Smooth muscle cell of the brain vasculature (primary cell): Measurements from ENCODE around the gene MIEF1.
"Not testable (repeated sequence)": the region's sequence is repeated elsewhere in the genome, so short reads cannot be mapped to it uniquely, and the experiment has no call there.

Source experiments
- DNase-seq: peaks from one replicate; pipeline ENCODE4 v3.0.0-alpha.2; 2012; ENCODE audit warnings: low read depth, low spot score

MIEF1 gene

GRCh38 chr22:39512026-39512425 is 9.9 kb downstream of the MIEF1 start:
- DNase-seq = no peak

DNA sequence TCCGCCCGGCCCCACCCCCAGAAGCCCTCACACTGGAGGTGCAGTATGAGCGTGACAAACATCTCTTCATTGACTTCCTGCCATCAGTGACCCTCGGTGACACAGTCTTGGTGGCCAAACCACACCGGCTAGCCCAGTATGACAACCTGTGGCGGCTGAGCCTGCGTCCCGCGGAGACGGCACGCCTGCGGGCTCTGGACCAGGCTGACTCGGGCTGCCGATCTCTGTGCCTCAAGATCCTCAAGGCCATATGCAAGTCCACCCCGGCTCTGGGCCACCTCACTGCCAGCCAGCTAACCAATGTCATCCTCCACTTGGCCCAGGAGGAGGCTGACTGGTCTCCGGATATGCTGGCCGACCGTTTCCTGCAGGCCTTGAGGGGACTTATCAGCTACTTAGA is 11.7 kb downstream of the MIEF1 start:
- DNase-seq = no peak

DNA sequence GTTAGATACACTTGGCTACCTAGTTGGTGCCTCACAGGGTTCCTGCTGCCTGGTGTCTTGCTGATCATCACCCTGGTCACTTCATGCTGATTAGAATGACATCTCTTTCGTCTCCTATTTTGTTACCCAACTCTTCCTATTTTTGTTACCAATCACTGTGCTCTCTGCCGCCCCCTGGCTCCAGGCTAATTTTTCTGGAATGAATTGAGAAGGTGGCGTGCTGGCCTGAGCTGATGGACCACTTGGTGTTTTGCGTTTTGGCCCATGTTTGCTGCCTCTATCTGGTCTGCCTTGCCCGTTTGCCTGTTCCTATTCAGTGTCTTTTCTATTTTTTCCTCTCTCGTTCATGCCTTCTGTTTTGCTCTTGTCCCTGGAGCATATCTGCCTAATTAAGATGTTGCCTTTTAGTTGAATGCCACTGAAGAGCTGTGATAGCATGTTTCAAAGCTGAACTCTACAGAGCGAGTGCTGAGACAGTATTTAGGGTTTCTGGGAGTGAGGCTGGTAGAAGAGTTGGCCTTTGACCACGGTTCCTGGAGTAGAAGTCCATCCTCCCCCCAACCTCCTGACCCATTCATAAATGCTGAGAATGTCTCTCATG is 12.4 kb downstream of the MIEF1 start:
- DNase-seq = no peak

GRCh38 chr22:39515266-39516050 is 13.4 kb downstream of the MIEF1 start:
- DNase-seq = no peak

GRCh38 chr22:39517470-39517869 is 15.4 kb downstream of the MIEF1 start:
- DNase-seq = no peak

- no peak for DNase-seq
Measured at GRCh38 chr22:39518144-39518786, 16.2 kb downstream of the MIEF1 start.

DNA sequence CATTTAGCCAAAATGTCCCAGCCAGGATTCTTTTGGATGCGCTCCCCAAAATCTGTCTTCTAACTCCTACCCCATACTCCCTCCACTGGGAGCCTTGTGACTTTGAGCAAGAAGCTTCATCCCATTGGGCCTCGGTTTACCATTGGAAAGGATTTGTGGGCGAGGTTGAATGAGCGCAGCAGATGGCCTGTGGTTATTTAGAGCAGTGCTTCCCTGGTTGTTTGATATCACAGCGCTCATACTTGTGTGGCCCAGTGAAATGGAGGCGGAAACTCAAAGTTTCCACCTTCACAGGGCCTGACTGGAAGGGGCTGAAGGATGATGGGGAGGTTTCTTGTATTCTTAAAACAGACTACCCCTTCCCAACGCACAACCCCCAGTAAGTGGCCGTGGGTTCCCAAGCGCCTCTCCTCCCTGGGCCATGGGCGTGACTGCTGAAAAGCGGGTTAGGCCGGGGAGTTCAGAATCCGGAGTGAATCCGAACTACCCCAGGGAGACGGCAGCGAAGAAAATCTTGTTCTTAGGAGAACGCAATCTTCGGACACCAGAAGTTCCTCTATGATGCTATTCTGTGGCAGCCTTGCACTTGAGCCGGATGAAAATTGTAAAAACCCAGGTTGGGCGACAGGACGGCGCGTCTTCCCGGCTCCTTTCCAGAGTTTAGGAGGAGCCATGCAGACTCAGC is 17.0 kb downstream of the MIEF1 start:
- no peak for DNase-seq

- DNase-seq = no peak
Measured at GRCh38 chr22:39519681-39520225, 17.7 kb downstream of the MIEF1 start.

GRCh38 chr22:39520226-39521105 is 18.4 kb downstream of the MIEF1 start, which contains the start of gene ATF4:
Gene ATF4, plus strand, starts transcription at chr22:39520562. Its CDS starts 884 bp downstream, at chr22:39521446.
- peak; percentile 97 for DNase-seq

- DNase-seq = not testable (repeated sequence)
Measured at GRCh38 chr22:39521106-39521885, 19.2 kb downstream of the MIEF1 start.

DNA sequence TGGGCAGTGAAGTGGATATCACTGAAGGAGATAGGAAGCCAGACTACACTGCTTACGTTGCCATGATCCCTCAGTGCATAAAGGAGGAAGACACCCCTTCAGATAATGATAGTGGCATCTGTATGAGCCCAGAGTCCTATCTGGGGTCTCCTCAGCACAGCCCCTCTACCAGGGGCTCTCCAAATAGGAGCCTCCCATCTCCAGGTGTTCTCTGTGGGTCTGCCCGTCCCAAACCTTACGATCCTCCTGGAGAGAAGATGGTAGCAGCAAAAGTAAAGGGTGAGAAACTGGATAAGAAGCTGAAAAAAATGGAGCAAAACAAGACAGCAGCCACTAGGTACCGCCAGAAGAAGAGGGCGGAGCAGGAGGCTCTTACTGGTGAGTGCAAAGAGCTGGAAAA is 20.0 kb downstream of the MIEF1 start:
- DNase-seq = not testable (repeated sequence)

- DNase-seq = no peak
Measured at GRCh38 chr22:39522567-39523300, 20.6 kb downstream of the MIEF1 start.

GRCh38 chr22:39524089-39524752 is 22.1 kb downstream of the MIEF1 start:
- no peak for DNase-seq

DNA sequence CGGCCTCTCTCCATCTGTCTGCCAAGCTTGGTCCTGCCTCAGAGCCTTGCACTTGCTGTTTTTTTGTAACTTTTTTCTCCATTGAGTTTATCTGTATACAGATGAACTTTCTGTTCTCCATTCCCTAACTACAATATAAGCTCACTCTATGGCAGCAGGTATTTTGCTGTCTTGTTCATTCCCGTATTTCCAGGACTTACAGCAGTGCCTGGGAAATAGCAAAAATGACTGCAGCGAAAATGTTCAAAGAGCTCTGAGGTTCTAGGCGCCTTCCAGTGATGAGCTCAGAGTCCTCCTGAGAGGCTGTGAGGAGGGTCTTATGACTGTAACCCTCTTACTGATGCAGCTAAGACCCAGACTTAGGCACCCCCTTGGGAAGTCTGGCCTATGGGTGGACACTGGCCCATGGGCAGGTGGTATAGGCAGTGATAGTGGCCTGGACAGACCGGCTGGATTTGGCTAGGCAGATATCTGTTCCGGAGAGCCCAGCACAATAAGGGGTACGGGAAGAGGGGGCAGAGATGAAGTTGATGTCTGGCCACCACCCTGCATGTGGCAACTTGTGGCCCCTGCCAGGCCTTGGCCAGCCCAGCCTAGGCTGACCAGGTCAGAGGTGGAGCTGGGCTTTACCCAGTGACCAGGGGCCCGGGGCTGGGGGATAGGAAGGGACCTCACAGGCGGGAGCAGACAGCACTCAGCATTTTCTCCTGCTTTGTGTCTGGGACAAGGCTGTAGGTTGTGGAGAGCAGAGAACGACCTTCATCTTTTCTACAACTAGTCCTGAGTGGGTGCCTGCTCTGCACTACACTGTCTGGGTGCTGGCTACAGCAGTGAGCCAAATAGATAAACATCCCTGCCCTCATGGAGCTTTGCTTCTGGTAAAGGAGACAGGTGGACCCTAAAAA is 22.9 kb downstream of the MIEF1 start:
- DNase-seq = no peak

DNA sequence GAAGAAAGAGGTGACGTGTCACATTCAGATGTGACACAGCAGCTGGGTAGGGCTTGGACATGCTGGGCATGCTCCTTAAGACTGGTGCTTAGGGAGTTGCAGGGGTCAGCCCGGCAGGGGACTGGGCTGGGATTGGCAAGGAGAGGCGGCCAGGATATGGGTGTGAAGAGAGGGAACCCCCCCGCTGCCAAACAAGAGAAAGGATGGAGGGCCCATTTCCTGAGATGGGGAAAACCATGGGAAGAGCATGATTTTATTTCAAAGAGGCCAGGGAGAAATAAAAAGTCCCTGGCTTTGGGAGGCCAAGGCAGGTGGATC is 23.5 kb downstream of the MIEF1 start:
- no peak for DNase-seq

- DNase-seq = no peak
Measured at GRCh38 chr22:39526736-39527171, 24.7 kb downstream of the MIEF1 start.

DNA sequence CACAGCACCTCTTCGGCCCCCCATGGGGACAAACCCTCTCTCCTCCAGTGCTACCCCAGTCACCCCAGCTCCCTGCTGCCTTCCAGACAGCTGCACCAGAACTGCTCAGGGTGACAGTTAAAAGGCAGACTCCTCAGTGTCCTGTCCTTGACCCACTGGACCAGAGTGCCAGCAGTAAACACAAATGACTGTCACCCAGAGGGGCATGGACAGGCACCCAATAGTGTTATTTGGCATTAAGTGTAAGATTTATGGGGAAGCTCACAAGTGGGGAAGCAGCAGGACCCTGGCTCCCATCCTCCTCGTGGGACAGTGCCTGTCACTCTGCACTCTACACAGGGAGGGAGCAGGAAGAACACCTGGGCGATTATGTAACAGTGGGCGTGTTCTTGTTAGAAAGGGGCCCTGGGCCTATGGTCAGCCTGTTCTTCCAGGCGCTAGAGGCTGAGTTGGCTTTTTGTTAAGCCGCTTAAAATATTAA is 25.4 kb downstream of the MIEF1 start:
- DNase-seq = no peak
